ENCODE data around the gene IL3. TPM values are rescaled to one million over a fixed set of nuclear protein-coding genes. Genes with fewer than 3 reads are reported as not detected.

IL3 gene
- total RNA-seq, 1 donor from 2014 or later = not detected

DNA sequence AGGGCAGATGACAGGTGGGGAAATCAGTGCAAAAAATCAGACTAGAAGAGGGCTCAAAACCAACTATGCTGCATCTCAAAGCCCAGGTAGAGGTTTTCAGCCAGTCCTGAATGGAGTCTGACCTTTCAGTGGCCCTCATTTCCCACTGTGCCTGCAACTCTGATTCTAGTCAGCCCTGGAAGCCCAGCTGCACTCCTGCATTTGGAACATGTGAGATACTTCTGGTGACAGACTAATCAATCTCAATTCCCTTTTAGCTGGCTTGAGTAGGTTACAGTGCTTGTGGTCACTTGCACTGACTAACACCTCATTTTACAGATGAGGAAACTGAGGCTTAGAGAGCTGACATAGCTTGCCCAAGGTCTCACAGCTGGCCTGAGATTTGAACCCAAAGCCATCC lies 41.1 kb upstream of the IL3 start:
- Mint-ChIP-seq H3K9me3 (no peaks in the 10 kb centered on the region), H3K4me3 (no peak overlapping the region), H3K27ac (no peak overlapping the region), H3K36me3 (ENCODE audit: low read depth) (no peaks in the 10 kb centered on the region), H3K27me3 (peaks cover 39% of the 10 kb centered on the region), H3K4me1 (peaks cover 21% of the 10 kb centered on the region)
- intact Hi-C loops (cut with micrococcal nuclease) = no loop called here
- ChIA-PET CTCF (interaction anchor here (1.5 to 1.6 kb wide), 2 partner anchors 12 to 430 kb away, joined by 4 to 5 read pairs; no protein-coding TSS in a partner anchor), POLR2A (interaction anchor here (0.6 to 1.5 kb wide), 2 partner anchors 85 to 222 kb away, joined by 3 read pairs; no protein-coding TSS in a partner anchor)
- TF ChIP-seq, protein P1, sequence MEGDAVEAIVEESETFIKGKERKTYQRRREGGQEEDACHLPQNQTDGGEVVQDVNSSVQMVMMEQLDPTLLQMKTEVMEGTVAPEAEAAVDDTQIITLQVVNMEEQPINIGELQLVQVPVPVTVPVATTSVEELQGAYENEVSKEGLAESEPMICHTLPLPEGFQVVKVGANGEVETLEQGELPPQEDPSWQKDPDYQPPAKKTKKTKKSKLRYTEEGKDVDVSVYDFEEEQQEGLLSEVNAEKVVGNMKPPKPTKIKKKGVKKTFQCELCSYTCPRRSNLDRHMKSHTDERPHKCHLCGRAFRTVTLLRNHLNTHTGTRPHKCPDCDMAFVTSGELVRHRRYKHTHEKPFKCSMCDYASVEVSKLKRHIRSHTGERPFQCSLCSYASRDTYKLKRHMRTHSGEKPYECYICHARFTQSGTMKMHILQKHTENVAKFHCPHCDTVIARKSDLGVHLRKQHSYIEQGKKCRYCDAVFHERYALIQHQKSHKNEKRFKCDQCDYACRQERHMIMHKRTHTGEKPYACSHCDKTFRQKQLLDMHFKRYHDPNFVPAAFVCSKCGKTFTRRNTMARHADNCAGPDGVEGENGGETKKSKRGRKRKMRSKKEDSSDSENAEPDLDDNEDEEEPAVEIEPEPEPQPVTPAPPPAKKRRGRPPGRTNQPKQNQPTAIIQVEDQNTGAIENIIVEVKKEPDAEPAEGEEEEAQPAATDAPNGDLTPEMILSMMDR (IDR thresholded peaks at IDR 0.05) = no peak
- DNase-seq (no peak), ATAC-seq (ENCODE audit: low read depth) (no peak)

DNA sequence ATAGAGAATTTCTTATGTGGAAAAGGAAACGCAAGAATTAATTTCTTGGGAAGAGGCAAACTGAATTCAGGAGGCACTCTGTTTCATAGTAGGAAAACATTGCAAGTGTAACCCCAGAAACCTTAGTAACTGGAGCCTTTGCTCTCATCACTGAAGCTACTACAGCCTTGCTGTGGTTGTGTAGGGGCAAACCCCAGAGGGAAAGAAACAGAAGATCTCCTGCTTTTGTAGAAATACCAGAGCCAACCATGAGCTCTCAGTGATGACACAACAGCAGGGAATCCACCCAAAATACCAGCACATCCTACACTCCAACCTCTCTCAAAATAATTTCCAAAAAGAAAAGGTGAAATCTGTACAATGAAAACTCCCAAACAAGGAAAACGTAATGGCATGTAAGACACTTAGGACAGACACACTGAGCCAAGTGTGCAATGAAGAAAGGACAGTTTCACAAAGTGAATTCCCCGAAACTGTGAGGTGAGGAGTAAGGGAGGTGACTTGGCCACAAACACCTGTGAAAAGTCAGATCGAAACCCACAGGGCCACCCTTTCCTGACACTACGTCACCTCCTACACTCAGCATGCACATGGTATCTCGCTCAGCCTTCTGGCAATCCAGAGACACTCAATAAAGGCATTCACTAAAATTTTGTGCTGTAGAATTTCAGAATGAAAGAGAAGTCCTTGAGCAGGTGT lies 40.4 kb upstream of the IL3 start:
- ATAC-seq (ENCODE audit: low read depth) = peak; percentile 88
- intact Hi-C loops (cut with micrococcal nuclease) = no loop called here
- TF ChIP-seq, protein P1 (IDR thresholded peaks at IDR 0.05) = no peak
- ChIA-PET CTCF (interaction anchor here (1.5 to 1.6 kb wide), 2 partner anchors 12 to 430 kb away, joined by 4 to 5 read pairs; no protein-coding TSS in a partner anchor), POLR2A (interaction anchor here (0.6 to 1.5 kb wide), 2 partner anchors 85 to 223 kb away, joined by 3 read pairs; no protein-coding TSS in a partner anchor)
- peaks cover 36% of the 10 kb centered on the region for H3K27me3 Mint-ChIP-seq
- peak overlapping the region; percentile 59 for H3K27ac Mint-ChIP-seq
- DNase-seq = no peak
- peak overlapping the region; percentile 28 for H3K4me3 Mint-ChIP-seq
- no peaks in the 10 kb centered on the region for H3K36me3 Mint-ChIP-seq (ENCODE audit: low read depth)
- no peaks in the 10 kb centered on the region for H3K9me3 Mint-ChIP-seq
- H3K4me1 Mint-ChIP-seq = peaks cover 21% of the 10 kb centered on the region

DNA sequence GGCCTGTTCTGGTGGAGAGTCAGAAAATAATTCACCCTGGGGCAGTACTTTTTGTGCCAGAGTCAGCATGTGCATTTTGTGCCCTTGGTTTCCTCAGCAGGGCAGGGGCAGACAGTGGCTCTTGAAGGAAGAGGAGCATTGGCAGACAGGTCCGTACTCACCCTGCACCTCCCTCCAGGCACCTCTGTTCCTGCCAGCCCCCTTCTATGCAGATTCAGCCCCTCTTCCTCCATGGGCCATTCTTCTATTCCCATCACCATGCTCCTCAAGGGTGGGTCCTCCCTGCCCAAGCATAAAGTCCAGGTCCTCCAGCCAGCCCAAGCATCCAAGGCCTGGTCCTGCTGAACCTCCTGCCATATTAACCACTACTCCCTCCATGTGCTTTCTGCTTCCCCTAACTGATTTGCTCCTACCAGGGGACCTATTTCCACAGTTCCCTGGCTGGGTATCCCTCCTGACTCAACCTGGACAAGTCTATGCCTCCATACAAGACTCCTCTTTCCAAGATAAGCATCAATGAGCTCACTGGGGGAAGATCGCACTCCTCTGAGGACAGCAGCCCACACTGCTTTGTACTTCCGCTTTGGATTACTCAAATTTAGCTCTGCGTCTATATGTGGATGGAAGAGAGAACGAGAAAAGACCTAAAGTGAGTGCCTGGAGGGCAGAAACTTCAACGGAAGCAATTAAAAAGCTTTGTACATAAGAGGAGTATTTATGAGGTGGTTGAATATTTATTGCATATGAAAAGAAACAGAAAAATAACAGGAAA lies 39.7 kb upstream of the IL3 start:
- no peak for DNase-seq
- H3K4me3 Mint-ChIP-seq = no peak overlapping the region

DNA sequence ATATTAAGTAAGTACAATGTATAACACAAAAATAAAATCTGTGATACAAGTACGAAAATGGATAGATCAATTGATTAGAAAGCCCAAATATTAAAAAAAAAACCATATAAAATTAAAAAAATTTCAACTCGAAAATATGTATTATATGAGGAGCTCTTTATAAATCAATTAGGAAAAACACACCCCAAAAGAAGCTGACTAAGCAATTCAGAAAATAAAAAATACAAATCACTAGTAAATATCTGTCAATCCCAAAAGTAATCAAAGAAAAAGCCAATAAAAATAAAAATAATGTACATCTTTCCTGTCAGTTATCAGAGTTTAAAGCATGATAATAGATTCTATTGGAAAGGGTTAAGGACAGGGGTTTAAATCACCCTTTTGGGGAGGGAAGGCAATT lies 38.8 kb upstream of the IL3 start:
- H3K27ac Mint-ChIP-seq = no peak overlapping the region
- TF ChIP-seq, protein P1 (IDR thresholded peaks at IDR 0.05) = no peak
- ATAC-seq (ENCODE audit: low read depth) (no peak), DNase-seq (no peak)
- intact Hi-C loops (cut with micrococcal nuclease) = no loop called here
- H3K36me3 Mint-ChIP-seq (ENCODE audit: low read depth) = no peaks in the 10 kb centered on the region
- H3K4me1 Mint-ChIP-seq = peaks cover 21% of the 10 kb centered on the region
- ChIA-PET POLR2A (no interaction called here), CTCF (no interaction called here)
- peaks cover 21% of the 10 kb centered on the region for H3K27me3 Mint-ChIP-seq
- H3K9me3 Mint-ChIP-seq = no peaks in the 10 kb centered on the region
- no peak overlapping the region for H3K4me3 Mint-ChIP-seq

More for the DNA sequence above, 39.7 kb upstream of the IL3 start:
- Mint-ChIP-seq H3K36me3 (ENCODE audit: low read depth) (no peaks in the 10 kb centered on the region), H3K27me3 (peaks cover 29% of the 10 kb centered on the region), H3K9me3 (no peaks in the 10 kb centered on the region), H3K4me1 (peaks cover 21% of the 10 kb centered on the region), H3K27ac (peak overlapping the region; percentile 10)
- ChIA-PET POLR2A (no interaction called here), CTCF (interaction anchor here (1.6 kb wide), 1 partner anchor 431 kb away, joined by 4 read pairs; no protein-coding TSS in a partner anchor)
- TF ChIP-seq, protein P1 (IDR thresholded peaks at IDR 0.05) = no peak
- ATAC-seq (ENCODE audit: low read depth) = peak; percentile 20
- intact Hi-C loops (cut with micrococcal nuclease) = no loop called here

DNA sequence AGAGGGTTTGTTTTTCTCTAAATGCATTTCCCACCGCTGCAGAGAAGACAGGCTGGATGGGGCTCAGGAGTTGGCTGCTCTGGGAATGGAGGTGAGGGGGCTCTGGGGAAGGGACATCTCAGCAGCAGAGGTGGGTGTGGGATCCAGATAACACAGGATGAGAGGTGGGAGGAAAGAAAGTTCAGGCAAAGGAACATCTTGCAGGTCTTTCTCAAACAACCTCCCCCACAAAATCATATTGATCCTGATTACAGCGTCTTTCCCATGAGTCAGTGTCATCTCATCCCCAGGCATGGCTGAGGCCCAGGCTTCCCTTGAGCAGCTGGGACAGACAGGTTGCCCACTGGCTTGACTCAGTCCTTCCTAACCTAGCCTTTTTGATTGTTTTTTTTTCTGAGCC lies 37.7 kb upstream of the IL3 start:
- Mint-ChIP-seq H3K27ac (no peak overlapping the region), H3K27me3 (peaks cover 17% of the 10 kb centered on the region), H3K36me3 (ENCODE audit: low read depth) (no peaks in the 10 kb centered on the region), H3K9me3 (no peaks in the 10 kb centered on the region), H3K4me3 (no peak overlapping the region), H3K4me1 (peaks cover 19% of the 10 kb centered on the region)
- intact Hi-C loops (cut with micrococcal nuclease) = no loop called here
- TF ChIP-seq, protein P1 (IDR thresholded peaks at IDR 0.05) = no peak
- POLR2A ChIA-PET = no interaction called here
- DNase-seq (no peak), ATAC-seq (ENCODE audit: low read depth) (no peak)
- CTCF ChIA-PET = no interaction called here

Data from activated B cell treated with CpG ODN at 0.5 μM for 24 hours (primary cell).